Measurements from ENCODE around the gene MICAL1. TPM values are rescaled to one million over a fixed set of nuclear protein-coding genes. Genes with fewer than 3 reads are reported as not detected.

The MICAL1 gene
- total and polyA plus RNA-seq, 2 donors (not counting 3 experiments of a cell fraction or from before 2014, with no cell fraction given), result 36.5 to 39.4 TPM

- POLR2A ChIA-PET, result no interaction called here
- Histone ChIP-seq H3K4me3 (replicated peaks in 1 of 3; ENCODE audit: insufficient read depth in 1 of 3, low read depth in 1 of 3, low read length in 3 of 3) (no peak overlapping the region), H3K4me1 (ENCODE audit: control insufficient read depth, extremely low read depth, insufficient read depth, low read length) (no peaks in the 10 kb centered on the region), H3K9ac (replicated peaks; ENCODE audit: extremely low read depth, insufficient read depth, low read length) (no peak overlapping the region), H3K27ac (ENCODE audit: insufficient read depth, low read depth, low read length) (no peak overlapping the region), H3K4me2 (ENCODE audit: insufficient read depth, low read length) (no peak overlapping the region), H4K20me1 (replicated peaks; ENCODE audit: control insufficient read depth, extremely low read depth, insufficient read depth, low read length) (no peaks in the 10 kb centered on the region), H3K9me1 (replicated peaks; ENCODE audit: control insufficient read depth, extremely low read depth, insufficient read depth, low read length) (no peaks in the 10 kb centered on the region), H3K27me3 (ENCODE audit: control insufficient read depth in 2 of 2, insufficient read depth in 2 of 2, low read length in 2 of 2) (no peaks in the 10 kb centered on the region), H3K9me3 (replicated peaks; ENCODE audit: control insufficient read depth, insufficient read depth, low read length) (no peaks in the 10 kb centered on the region), H3K79me2 (ENCODE audit: control insufficient read depth, insufficient read depth, low read length) (no peaks in the 10 kb centered on the region), H3K36me3 (ENCODE audit: control insufficient read depth in 2 of 2, extremely low read depth in 1 of 2, insufficient read depth in 2 of 2, low read length in 2 of 2) (peaks cover 0 to 6% of the 10 kb centered on the region in 2 experiments), H2AFZ (ENCODE audit: low read depth, low read length) (no peak overlapping the region)
- DNase-seq (ENCODE audit: low read depth, low spot score) (no peak), FAIRE-seq (no peak)
- BruUV-seq (replicated peaks), result no TSS peak
- TF ChIP-seq GATA2 (IDR thresholded peaks at IDR 0.05; ENCODE audit: insufficient read depth, insufficient read length, low read depth, low read length) (no peak), EZH2 (IDR thresholded peaks at IDR 0.05; ENCODE audit: borderline replicate concordance, low read depth, low read length, severe bottlenecking) (no peak), MYC (IDR thresholded peaks at IDR 0.05; ENCODE audit: low read depth, low read length) (no peak), POLR2A (IDR thresholded peaks at IDR 0.05; ENCODE audit: low read depth, low read length) (no peak), FOS (IDR thresholded peaks at IDR 0.05; ENCODE audit: borderline replicate concordance, insufficient read depth, low read length) (no peak)
- TF ChIP-seq, protein P1, sequence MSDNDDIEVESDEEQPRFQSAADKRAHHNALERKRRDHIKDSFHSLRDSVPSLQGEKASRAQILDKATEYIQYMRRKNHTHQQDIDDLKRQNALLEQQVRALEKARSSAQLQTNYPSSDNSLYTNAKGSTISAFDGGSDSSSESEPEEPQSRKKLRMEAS (IDR thresholded peaks at IDR 0.05; ENCODE audit: insufficient read depth, insufficient read length), result no peak
- dilution Hi-C loops (cut with MboI; ENCODE audit: extremely low pct_ligation_motif_present, low sequenced_read_pairs) (no loop called here), intact Hi-C loops (cut with micrococcal nuclease) (no loop called here)
- CTCF ChIA-PET, result interaction anchor here (1.7 kb wide), 1 partner anchor 8 kb away, joined by 6 read pairs; the partner anchor contains the start of genes PPIL6 and SMPD2
Measured at GRCh38 chr6:109449064-109449794, 6.3 kb downstream of the MICAL1 start.

DNA sequence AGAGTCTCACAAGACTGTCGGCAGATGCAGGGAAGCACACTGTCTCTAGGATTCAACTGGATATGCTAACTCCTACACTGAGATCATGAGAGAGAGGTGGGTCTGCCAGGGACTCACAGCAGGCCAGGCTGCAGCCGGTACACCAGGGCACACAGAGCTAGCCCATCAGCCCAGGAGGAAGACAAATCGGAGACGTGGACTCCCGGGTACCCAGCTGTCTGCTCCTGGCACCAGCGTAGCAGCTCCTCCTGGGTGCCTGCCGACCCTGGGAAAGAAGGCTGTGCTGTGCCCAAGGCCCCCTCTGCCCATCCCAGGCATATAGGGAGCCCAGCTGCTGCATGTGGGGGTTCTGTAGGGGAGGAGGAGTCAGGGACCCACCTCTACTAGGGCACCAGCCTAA is 7.0 kb downstream of the MICAL1 start:
- Histone ChIP-seq H3K9ac (replicated peaks; ENCODE audit: extremely low read depth, insufficient read depth, low read length) (no peak overlapping the region), H4K20me1 (replicated peaks; ENCODE audit: control insufficient read depth, extremely low read depth, insufficient read depth, low read length) (no peaks in the 10 kb centered on the region), H3K27ac (ENCODE audit: insufficient read depth, low read depth, low read length) (no peak overlapping the region), H2AFZ (ENCODE audit: low read depth, low read length) (no peak overlapping the region), H3K9me1 (replicated peaks; ENCODE audit: control insufficient read depth, extremely low read depth, insufficient read depth, low read length) (no peaks in the 10 kb centered on the region), H3K27me3 (ENCODE audit: control insufficient read depth in 2 of 2, insufficient read depth in 2 of 2, low read length in 2 of 2) (no peaks in the 10 kb centered on the region), H3K4me1 (ENCODE audit: control insufficient read depth, extremely low read depth, insufficient read depth, low read length) (no peaks in the 10 kb centered on the region), H3K79me2 (ENCODE audit: control insufficient read depth, insufficient read depth, low read length) (no peaks in the 10 kb centered on the region), H3K4me2 (ENCODE audit: insufficient read depth, low read length) (no peak overlapping the region), H3K4me3 (replicated peaks in 1 of 3; ENCODE audit: insufficient read depth in 1 of 3, low read depth in 1 of 3, low read length in 3 of 3) (no peak overlapping the region), H3K9me3 (replicated peaks; ENCODE audit: control insufficient read depth, insufficient read depth, low read length) (no peaks in the 10 kb centered on the region), H3K36me3 (ENCODE audit: control insufficient read depth in 2 of 2, extremely low read depth in 1 of 2, insufficient read depth in 2 of 2, low read length in 2 of 2) (peaks cover 0 to 9% of the 10 kb centered on the region in 2 experiments)
- BruUV-seq (replicated peaks), result no TSS peak
- FAIRE-seq (no peak), DNase-seq (ENCODE audit: low read depth, low spot score) (no peak)
- dilution Hi-C loops (cut with MboI; ENCODE audit: extremely low pct_ligation_motif_present, low sequenced_read_pairs), result no loop called here
- POLR2A ChIA-PET, result no interaction called here
- intact Hi-C loops (cut with micrococcal nuclease), result no loop called here
- TF ChIP-seq, protein P1 (IDR thresholded peaks at IDR 0.05; ENCODE audit: insufficient read depth, insufficient read length), result no peak
- TF ChIP-seq MYC (IDR thresholded peaks at IDR 0.05; ENCODE audit: low read depth, low read length) (no peak), GATA2 (IDR thresholded peaks at IDR 0.05; ENCODE audit: insufficient read depth, insufficient read length, low read depth, low read length) (no peak), FOS (IDR thresholded peaks at IDR 0.05; ENCODE audit: borderline replicate concordance, insufficient read depth, low read length) (no peak), JUN (IDR thresholded peaks at IDR 0.05; ENCODE audit: borderline replicate concordance, insufficient read depth, insufficient read length, low read depth) (no peak), POLR2AphosphoS5 (IDR thresholded peaks at IDR 0.05; ENCODE audit: insufficient read depth, low read depth, low read length) (no peak), EZH2 (IDR thresholded peaks at IDR 0.05; ENCODE audit: borderline replicate concordance, low read depth, low read length, severe bottlenecking) (no peak), POLR2A (IDR thresholded peaks at IDR 0.05; ENCODE audit: low read depth, low read length) (no peak)
- TF ChIP-seq, protein P2, sequence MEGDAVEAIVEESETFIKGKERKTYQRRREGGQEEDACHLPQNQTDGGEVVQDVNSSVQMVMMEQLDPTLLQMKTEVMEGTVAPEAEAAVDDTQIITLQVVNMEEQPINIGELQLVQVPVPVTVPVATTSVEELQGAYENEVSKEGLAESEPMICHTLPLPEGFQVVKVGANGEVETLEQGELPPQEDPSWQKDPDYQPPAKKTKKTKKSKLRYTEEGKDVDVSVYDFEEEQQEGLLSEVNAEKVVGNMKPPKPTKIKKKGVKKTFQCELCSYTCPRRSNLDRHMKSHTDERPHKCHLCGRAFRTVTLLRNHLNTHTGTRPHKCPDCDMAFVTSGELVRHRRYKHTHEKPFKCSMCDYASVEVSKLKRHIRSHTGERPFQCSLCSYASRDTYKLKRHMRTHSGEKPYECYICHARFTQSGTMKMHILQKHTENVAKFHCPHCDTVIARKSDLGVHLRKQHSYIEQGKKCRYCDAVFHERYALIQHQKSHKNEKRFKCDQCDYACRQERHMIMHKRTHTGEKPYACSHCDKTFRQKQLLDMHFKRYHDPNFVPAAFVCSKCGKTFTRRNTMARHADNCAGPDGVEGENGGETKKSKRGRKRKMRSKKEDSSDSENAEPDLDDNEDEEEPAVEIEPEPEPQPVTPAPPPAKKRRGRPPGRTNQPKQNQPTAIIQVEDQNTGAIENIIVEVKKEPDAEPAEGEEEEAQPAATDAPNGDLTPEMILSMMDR (IDR thresholded peaks at IDR 0.05; ENCODE audit: extremely low read depth in 1 of 2, insufficient read depth in 1 of 2, low read depth in 1 of 2, low read length in 2 of 2), result no peak
- CTCF ChIA-PET, result no interaction called here
